SKM-1 (cell line): Measurements from ENCODE around the gene DUSP1.

Source experiments
- DNase-seq: peaks from one replicate; lab custom pipeline; 2025; ENCODE audit not compliant: unreplicated experiment; lab: John Stamatoyannopoulos, UW

DUSP1 gene

GRCh38 chr5:172765766-172766286 lies 5.2 kb downstream of the DUSP1 start:
- DNase-seq: no peak

GRCh38 chr5:172764861-172765765 lies 5.9 kb downstream of the DUSP1 start:
- DNase-seq: peak; percentile 82

- no peak for DNase-seq
Observed at GRCh38 chr5:172763120-172763464, 7.9 kb downstream of the DUSP1 start.

- no peak for DNase-seq
Observed at GRCh38 chr5:172762214-172763119, 8.5 kb downstream of the DUSP1 start.

- DNase-seq: no peak
Observed at GRCh38 chr5:172760959-172761358, 10.0 kb downstream of the DUSP1 start.

- no peak for DNase-seq
Observed at GRCh38 chr5:172760136-172760535, 10.9 kb downstream of the DUSP1 start.

- no peak for DNase-seq
Observed at GRCh38 chr5:172758834-172759149, 12.2 kb downstream of the DUSP1 start.

GRCh38 chr5:172758077-172758833 lies 12.7 kb downstream of the DUSP1 start:
- DNase-seq: no peak

GRCh38 chr5:172757394-172758010 lies 13.5 kb downstream of the DUSP1 start:
- DNase-seq: no peak

- DNase-seq: no peak
Observed at GRCh38 chr5:172756764-172757393, 14.1 kb downstream of the DUSP1 start.

GRCh38 chr5:172754596-172755356 lies 16.2 kb downstream of the DUSP1 start:
- no peak for DNase-seq

GRCh38 chr5:172753101-172753500 lies 17.9 kb downstream of the DUSP1 start:
- DNase-seq: no peak

GRCh38 chr5:172751761-172752510 lies 19.1 kb downstream of the DUSP1 start:
- DNase-seq: no peak

- no peak for DNase-seq
Observed at GRCh38 chr5:172749881-172750633, 20.9 kb downstream of the DUSP1 start.

- DNase-seq: no peak
Observed at GRCh38 chr5:172749076-172749475, 21.9 kb downstream of the DUSP1 start.

- DNase-seq: no peak
Observed at GRCh38 chr5:172748341-172748843, 22.6 kb downstream of the DUSP1 start.

- DNase-seq: no peak
Observed at GRCh38 chr5:172747471-172747870, 23.5 kb downstream of the DUSP1 start.

- DNase-seq: no peak
Observed at GRCh38 chr5:172746725-172747124, 24.3 kb downstream of the DUSP1 start.
